Measurements from ENCODE around the gene NOP9.

DNA sequence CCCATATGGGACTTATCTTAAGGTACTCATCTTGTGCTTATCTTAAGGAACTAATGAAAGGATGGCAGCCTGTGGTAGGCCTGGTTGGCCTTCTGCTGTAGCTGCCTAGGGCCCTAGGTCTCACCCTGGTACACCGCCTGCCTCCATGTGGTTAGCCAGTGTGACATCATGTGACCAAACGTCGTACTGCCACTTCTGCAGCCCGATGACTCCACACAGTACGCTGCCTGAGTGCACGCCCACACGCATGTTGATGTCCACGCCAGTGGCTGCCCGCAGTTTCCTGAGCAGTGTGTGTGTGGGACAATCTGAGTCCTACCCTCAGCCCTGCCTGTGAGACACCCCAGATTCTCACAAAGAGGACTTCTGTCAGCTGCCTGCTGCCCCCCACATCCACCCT is 30.1 kb downstream of the NOP9 start:
- TF ChIP-seq, protein P1, sequence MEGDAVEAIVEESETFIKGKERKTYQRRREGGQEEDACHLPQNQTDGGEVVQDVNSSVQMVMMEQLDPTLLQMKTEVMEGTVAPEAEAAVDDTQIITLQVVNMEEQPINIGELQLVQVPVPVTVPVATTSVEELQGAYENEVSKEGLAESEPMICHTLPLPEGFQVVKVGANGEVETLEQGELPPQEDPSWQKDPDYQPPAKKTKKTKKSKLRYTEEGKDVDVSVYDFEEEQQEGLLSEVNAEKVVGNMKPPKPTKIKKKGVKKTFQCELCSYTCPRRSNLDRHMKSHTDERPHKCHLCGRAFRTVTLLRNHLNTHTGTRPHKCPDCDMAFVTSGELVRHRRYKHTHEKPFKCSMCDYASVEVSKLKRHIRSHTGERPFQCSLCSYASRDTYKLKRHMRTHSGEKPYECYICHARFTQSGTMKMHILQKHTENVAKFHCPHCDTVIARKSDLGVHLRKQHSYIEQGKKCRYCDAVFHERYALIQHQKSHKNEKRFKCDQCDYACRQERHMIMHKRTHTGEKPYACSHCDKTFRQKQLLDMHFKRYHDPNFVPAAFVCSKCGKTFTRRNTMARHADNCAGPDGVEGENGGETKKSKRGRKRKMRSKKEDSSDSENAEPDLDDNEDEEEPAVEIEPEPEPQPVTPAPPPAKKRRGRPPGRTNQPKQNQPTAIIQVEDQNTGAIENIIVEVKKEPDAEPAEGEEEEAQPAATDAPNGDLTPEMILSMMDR (IDR thresholded peaks at IDR 0.05), result no peak
- TF ChIP-seq EP300 (IDR thresholded peaks at IDR 0.05), result no peak
- TF ChIP-seq POLR2AphosphoS5 (IDR thresholded peaks at IDR 0.05), result peak in 1 of 2 donors; percentile 29

All from esophagus muscularis mucosa (tissue), 4 donors.